ENCODE results near the gene DGKG. TPM values are rescaled to one million over a fixed set of nuclear protein-coding genes. Genes with fewer than 3 reads are reported as not detected.
A peak's percentile ranks its signal among the peaks of the same experiment; 100 is the strongest.

The DGKG gene
- total RNA-seq, 1 donor from 2014 or later, result 0.40 TPM

DNA sequence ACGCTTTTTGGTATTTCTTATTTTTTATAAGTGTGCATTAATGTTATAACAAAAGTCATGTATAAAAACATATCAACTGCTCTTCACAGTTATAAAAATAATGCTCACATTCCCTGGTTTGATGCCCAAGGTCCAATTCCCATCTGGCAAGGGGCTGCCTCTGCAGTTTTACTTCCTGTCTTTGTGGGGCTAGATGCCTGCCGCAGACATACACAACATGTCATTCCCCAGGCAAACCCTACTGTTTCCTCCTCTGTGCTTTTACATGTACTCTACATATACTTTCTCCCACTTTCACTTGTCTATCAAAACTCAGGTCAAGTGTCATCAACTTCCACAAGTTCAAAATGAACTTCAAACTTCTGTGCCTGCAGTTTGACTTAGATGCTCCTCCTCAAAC is 192.7 kb downstream of the DGKG start:
- no peak for ATAC-seq

DNA sequence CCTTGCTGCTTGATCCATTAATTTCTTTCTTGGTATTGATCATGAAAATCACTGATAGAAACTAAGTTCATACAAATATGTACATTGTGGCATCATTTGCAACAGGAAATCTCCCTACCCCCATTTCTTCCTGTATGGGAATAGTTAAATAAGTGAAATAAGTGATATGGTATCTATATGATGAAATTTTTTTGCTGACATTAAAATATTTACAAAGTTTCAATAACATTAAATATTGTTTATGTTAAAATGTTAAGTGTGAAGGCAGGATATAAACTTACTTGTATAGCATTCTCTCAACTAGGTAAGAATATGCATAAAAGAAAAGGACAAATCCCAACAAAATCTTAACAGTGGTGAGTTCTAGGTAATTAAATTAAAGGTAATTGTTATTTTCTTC is 193.1 kb downstream of the DGKG start:
- ATAC-seq, result no peak

- no peak for ATAC-seq
Measured at GRCh38 chr3:186167646-186168395, 194.2 kb downstream of the DGKG start.

DNA sequence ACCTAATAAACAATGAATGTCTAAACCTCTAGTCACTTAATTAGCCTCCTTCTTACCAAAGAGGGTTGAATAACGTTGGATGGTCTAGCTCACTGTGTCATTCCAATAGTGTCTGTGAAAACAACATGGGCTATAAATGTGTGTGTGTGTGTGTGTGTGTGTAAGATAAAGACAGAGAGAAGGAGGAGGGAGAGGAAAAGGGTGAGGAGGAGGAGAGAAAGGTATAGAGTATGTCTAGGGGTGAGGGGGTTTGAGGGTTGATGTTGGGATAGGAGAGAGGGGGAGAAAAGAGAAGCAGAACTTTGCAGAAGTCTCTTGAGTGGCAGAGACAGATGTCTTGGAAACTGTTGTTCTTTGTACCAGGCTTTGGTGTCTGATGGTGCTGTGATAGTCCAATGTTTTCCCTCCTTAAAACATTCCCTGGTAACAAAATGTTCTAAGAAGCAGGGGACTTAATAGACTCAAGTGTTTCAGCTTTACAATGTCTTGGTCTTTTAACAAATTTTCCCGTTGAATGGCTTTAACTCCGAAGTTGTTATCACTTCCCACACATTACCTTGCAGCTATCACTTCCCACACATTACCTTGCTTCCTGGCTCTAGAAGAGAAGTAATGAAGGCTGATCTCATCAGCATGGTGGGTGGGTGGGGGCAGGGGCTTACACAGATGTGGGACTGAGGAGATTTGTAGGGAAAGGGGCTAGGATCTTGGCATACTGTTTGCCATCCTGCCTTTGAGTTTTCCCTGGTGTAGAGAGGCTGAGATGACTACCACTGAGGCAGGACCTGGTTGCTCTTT is 195.3 kb downstream of the DGKG start:
- no peak for ATAC-seq

GRCh38 chr3:186166036-186166435 is 196.0 kb downstream of the DGKG start:
- ATAC-seq, result no peak

- no peak for ATAC-seq
Measured at GRCh38 chr3:186165331-186165730, 196.7 kb downstream of the DGKG start.

- no peak for ATAC-seq
Measured at GRCh38 chr3:186164696-186165095, 197.3 kb downstream of the DGKG start.

GRCh38 chr3:186162221-186162620 is 199.8 kb downstream of the DGKG start:
- peak; percentile 37 for ATAC-seq

DNA sequence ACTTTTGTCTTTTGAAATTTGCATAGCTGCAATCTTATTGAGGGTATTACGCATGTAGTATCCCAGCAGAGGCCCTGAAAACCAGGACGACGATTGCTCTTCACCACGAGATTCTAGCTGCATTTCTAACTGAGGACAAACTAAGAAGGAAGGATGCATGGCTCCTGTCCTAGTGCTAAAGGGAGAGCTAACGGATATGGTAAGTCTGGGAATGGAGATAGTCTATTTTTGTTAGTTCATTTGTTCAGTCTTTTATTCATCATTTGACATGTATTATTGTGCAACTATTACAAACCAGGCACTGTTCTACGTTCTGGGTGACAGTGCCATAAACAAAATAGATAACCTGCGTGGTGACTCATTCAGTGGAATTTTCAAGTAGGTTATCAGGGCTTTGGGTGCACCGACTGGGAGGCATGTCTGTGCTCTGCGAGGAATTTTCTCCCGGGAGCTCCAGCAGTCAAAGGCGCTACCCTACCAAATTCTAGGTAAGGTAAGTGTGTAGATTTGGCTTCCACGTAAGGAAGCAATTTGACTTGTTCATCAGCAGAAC is 201.3 kb downstream of the DGKG start:
- ATAC-seq, result no peak

- ATAC-seq, result no peak
Measured at GRCh38 chr3:186154641-186155040, 207.4 kb downstream of the DGKG start.

DNA sequence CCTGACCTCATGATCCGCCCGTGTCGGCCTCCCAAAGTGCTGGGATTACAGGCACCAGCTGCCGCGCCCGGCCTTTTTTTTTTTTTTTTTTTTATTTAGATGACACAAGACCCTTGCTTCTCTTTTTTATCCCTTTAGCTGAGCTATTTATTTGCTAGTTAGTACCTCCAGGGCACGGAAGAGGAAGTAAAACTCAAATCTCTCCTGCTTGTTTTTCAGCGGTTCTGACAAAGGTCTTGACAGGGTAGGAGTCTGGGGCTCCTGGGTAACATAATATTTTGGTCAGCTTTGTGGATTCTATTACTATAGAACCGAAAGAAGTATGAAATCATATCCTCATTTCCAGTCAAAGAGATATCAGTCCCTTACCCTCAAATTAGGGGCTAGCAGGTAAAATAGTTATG is 209.1 kb downstream of the DGKG start:
- ATAC-seq, result no peak

GRCh38 chr3:186152361-186152798 is 209.7 kb downstream of the DGKG start:
- no peak for ATAC-seq

- ATAC-seq, result no peak
Measured at GRCh38 chr3:186151077-186151971, 210.7 kb downstream of the DGKG start.

DNA sequence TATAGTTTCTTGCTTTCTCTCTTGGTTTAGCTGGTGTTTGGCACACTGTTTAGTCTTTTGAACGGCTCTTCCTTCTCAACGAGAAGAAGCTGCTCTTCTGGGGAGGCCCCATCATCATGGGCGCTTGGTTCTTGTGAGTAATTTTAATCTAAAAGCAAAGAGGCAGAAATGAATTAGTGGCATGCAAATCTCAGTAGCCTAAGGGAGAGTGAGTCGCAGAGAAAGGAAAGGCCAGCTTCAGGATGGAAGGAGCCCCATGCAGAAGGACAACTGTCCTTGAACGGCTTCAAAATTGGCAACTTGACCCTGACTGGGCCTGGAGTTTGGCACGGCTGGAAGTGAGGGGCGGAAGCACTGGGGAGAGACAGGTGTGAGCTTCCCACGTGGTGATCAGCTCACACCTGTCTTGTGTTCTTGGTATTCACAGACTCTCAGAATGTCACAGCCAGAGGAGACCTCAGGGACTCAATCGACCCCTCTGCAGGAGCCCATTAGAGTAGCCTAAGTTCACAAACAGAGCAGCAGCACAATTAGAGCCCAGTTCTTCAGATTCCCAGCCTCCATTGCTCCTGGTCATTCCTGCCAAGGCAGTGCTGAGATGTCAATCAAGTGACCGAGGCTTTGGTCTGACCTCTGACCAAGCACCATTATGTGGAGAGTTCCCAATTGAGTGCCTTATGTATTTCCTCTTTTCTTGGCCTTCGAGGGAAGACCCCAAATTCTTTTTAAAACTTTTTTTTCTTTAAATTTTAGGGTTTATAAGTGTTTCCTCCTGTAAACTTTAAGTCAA is 211.8 kb downstream of the DGKG start:
- ATAC-seq, result no peak

DNA sequence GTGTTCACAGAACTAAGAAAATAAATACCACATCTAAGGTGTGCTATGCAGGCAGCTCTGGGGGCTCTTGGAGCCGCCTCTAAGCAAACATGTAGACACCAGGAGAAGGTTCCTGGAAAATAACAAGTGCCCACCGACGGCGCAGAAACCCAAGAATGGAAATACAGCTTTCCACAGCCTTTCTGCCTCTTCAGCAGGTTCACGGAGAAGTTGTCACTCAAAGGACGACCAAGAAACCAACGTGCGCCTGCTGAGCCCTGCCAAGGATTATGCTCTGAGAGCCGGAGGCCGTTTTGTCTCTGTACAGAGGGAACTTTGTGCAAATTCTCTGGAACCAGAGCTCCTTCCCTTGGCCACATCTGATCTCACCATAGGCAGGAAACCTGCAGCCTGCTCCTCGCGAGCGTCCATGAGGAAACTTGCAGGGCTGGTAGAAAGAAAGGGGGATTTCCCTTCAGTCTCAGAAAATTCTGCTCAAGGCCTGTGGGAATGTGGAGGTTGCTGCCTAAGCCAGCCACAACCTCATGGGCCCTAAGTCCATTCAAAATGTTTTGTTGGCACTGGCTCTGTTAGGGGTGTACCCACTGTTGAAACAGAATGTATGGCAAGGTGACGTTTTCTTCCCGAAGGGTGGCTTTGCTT is 212.6 kb downstream of the DGKG start:
- no peak for ATAC-seq

DNA sequence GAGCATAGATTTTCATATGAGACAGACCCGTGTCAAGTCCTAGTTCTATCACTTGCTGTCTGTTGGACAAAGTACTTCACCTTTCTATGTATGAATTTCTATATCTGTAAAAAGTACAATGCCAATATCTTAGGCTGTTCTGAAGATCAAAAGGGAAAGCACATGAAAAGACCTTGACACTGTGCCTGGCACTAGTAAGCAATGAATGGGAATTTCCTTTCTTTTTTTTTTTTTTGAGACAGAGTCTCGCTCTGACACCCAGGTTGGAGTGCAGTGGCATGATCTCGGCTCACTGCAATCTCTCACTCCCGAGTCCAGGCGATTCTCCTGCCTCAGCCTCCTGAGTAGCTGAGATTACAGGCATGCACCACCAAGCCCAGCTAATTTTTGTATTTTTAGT is 217.8 kb downstream of the DGKG start:
- ATAC-seq, result no peak

GRCh38 chr3:186143250-186143649 is 218.8 kb downstream of the DGKG start:
- ATAC-seq, result no peak

GRCh38 chr3:186142393-186142932 is 219.6 kb downstream of the DGKG start:
- ATAC-seq, result no peak

GRCh38 chr3:186141790-186142189 is 220.2 kb downstream of the DGKG start:
- ATAC-seq, result no peak

DNA sequence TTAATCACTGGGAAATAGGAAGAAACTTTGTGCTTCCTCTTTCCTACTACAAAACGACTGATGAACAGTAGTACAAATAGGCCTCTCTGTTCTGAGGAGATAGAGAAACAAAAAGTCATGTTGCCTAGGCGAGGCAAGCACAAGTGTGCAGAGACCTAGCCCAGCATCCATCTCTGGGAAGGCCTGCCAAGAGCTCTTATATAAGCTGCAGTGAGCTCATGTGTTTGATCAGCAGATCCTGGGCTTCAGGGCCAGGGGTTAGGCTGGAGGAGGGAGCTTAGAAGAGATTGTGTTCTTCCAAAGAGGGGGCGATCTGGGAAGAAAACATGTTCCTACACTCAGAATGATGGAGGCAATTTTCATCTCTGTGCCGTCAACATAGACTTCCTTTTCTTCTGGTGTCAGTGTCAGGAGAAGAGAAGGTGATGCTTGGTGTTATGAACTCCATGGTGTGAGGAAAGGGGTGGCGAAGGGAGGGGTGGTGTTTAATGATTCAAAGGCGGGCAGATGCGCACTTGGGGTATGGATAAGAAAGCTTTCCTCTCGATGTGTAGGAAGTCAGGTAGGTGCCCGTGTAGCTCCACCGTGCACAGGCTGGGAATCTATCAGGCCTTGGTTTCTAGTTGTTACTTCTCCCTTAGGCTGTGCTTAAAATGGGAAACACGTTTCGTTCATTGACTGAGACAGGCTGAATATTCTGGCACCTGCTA is 223.6 kb downstream of the DGKG start:
- ATAC-seq, result no peak

Measured in esophagus mucosa (tissue), 1 donor.